LHCN-M2 (cell line): ENCODE data around the gene TEX264. TPM values are rescaled to one million over a fixed set of nuclear protein-coding genes. Genes with fewer than 3 reads are reported as not detected.

Experiments
- DNase-seq: peaks from one replicate; pipeline ENCODE4 v3.0.0-alpha.2; 2012; ENCODE audit warnings: low read depth
- total RNA-seq: library from RNA; depleted of rRNA; stranded (reverse); fragments of >200 nt; gene quantifications from 2 replicates; pipeline ENCODE4 v1.2.3, GENCODE V29; 2014

Gene TEX264
- total RNA-seq, 1 experiment from 2014 or later = 79.6 TPM

DNA sequence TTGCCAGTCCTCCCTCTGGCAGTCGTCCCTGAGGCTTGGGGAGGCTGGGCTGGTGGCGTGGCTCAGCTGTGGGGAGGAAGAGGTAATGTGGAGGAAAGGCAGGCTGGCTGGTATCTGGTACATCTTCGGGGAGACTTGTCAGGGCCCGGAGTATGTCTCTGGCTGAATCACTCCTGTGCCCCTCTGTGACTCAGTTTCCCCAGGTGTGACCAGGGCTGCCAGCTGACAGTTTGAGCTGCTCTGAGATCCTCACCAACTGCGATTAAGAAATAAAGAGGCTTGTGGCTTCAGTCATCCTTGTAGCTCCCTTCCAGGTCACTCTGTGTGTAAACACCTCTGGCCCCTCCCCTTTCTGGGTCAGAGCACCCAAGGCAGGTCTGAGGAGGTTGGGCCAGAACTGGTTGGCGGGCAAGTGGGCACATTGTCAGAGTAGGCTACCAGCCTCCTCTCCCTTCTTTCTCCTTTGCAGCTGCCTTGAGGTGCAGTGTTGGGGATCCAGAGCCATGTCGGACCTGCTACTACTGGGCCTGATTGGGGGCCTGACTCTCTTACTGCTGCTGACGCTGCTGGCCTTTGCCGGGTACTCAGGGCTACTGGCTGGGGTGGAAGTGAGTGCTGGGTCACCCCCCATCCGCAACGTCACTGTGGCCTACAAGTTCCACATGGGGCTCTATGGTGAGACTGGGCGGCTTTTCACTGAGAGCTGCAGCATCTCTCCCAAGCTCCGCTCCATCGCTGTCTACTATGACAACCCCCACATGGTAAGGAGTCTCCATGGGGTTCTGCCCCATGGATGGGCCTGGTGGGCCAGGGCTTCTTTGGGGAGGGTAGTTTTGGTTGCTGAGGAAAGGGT lies 3.0 kb downstream of the TEX264 start:
- no peak for DNase-seq

DNA sequence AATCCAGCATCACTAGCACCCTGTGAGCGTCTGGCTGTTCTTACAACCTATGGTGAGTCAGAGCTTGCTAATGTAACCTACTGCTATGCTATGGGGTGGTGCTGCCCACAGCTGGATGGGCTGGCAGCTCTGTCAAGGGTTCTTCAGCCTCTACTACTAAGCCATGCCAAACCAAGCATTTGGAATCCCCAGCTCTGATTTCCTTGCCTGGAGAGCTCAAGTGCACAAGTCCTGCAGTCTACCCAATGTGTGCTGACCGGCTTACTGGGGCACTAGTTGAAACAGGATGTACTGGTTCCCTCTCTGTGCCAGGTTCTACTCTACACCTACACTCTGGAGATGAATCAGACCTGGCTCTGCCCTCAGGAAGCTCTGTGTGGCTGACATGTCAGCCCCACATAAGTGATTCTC lies 4.2 kb downstream of the TEX264 start:
- peak; percentile 62 for DNase-seq

DNA sequence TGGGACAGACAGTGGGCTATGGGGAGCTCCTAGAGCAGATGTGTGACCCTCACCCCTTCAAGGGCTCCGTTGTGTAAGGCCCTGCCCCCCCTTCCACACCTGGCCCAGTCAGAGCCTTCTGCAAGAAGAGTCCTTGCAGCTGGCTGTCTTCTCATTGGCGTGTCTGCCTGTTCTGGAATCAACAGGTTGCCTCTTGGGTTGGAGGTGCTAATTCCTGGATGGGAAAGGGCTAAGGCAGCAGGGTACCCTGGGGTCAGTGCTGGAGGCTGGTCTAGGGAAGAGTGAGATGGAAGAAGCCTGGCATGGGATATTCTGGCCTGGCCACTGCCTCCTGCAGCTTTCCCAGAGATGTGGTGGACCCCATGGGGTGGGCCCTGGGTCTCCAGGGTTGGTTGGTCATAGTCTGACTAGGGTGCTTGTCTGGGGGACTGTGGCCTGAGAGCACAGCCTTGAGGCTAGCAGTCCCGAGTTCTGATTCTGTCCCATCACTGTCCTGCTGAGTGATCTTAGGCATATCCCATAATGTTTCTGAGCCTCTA lies 5.1 kb downstream of the TEX264 start:
- no peak for DNase-seq

DNA sequence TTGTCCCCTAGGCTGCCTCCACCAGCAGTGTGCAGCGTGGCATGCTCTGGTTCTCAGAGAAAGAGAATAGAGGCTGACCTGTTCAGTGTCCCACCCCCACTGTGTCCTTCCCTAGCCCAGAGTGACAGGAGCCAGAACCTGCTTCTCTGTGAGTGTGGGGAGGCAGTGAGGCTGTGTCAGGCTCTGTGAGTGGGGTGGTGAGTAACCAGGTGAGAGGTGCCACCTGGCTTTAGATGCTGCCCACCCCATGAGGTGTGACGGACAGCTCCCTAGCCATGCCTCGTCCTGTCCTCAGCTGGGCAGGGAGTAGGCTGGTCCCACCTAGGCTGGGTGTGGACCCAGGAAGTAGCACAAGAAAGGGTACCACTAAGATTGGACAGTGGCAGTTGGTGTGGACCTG lies 6.3 kb downstream of the TEX264 start:
- no peak for DNase-seq

DNA sequence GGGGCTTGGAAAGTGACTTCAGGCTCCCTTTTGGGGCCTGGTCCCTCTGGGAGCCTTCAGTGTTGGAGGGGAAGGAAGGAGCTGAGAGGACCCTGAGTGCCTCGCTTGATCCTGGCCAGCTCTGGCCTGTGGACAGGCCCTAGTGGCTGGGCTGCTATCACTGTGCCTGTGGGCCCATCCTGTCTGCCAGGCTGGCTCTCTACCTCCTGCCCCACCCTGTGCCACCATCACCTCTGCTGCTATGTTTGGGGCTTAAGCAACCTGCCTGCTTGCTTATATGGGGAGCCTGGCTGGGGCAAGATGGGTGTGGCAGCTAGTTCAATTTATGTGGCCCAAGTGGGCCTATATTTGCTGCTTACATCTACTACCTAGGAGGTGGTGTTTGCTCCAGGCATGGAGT lies 7.1 kb downstream of the TEX264 start:
- no peak for DNase-seq

DNA sequence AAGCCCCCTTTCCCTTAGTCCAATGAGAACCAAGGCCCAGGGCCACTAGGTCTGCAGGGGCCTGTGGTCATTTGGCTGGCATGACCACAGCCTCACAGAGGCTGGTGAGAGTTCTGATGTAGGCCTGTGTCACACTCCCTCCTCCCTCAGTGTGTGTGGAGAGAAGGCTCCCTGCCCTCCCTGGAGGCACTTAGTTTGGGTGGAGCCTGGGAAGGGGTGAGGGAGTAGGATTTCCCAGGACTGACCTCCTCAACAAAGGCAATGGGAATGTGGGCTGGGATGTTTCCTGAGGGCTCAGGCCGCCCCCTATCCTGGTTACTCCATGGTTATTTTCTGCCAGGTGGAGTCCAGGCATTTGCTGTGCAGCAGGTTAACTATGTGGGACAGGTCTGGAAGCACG lies 7.6 kb downstream of the TEX264 start:
- DNase-seq = no peak

DNA sequence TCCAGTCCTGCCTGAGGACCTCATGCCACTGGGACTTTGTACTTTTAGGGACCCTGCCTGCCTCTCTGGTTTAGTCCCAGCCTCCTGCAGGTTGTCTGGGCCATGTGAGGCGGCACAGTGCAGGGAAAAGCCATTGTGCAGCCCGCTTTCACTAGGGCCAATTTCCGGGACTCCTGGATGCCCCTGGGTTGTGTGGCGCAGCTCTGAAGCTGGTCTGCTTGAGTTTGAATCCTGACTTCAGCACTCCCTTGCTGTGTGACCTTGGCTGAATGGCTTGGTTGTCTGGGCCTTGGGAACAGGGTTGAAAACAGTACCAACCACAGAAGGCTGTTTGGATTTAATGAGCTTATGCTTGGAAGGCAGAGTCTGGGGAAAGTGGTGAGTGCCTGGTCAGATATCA lies 8.3 kb downstream of the TEX264 start:
- no peak for DNase-seq

DNA sequence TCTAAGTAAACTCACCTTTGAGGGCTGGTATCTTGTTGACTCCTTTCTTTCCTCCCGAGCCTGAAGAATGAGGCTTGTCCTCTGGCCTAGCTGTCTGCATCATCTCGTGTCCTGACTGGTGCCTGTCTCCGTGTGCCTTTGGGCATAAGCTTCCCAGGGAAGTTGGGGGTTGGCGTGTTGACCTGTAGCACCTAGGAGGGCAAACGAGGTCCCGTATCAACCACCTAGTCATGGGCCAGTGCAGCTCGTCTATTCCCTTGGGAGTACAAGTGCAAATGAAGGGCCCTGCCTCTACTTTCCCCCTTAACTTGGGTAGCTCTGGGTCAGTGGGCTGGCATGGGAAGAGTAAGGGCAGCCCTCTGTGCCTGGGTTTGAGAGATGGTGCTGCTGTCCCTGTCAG lies 8.7 kb downstream of the TEX264 start:
- no peak for DNase-seq

DNA sequence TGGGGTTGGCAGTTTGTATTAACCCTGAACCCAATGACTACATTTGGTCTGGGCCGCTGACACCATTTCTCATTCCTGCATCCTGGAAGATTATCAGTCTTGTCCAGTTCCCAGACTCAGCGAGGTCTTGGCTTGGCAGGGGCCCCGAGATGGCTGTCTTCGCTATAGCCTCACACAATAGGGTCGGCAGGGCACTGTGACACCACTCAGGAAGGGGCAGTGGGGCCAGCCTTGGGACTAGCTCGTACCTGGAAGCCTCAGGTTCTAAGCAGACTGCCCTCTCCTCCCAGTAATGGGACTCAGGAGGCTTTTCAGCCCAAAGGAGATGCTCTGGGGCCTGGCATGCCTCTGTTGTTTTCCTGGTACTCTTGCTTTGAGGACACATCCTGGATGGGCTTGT lies 9.1 kb downstream of the TEX264 start:
- no peak for DNase-seq

DNA sequence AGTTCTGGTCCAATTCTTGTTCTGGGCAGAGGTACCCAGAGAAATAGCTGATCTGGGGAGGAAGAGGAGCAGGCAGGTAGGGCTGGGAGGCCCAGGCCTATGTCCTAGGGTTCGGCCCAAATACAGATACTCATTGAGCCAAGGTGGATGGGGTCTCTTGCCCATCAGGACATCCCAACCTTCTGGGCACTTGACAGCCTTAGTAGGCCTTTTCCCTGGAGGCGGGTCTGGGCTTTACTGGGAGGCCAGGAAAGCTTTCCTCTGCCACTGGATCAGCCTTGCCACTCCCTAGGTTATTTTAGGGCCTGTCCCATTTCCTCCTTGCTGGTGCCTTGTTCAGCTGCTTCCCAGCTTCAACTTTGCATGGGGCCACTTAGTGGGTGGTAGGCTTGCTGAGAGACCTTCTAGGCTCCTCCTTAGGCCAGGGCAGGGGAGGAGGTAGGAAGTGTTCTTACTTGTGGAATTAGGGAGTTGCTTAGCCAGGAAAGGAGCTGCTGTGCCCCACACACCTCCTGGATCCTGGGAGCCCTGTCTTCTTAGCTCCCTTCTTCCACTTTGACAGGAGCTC lies 9.7 kb downstream of the TEX264 start:
- DNase-seq = no peak

DNA sequence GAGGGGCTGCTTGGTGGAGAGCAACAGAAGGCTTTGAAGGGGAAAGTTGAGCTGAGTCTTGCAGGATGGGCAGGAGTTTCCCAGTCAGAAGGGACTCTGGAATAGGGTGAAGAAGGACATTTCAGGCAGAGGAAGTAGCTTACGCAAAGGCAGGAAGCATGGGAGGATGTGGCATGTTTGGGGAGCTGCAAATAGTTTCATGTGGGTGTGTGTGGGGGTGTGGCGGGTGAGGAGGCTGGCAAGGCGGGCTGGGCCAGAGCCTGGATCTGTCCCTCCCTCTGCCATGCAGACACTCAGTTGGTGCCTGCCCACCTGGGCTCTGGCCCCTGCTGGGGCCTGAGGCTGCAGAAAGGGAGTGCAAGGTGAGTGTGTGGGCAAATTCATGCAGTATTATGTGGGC lies 10.4 kb downstream of the TEX264 start:
- DNase-seq = peak; percentile 15

DNA sequence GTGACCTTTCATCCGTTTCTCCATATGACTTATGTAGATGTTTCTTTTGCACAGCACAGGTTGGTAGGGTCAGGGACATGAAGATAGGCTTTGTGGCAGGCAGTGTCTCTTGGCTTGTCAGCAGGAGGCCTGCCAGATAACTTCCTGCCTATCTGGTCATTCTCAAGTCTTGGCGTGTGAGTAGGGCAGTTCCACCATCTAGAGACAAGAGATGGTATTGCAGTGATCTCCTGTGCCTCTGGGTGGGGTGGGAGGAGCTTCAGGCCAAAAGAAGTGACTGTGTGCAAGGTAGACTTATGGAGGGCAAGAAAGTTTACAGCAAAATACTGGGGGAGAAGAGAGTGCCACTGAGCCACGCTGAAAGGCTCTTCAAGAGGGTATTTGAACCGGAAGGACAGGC lies 11.0 kb downstream of the TEX264 start:
- peak; percentile 81 for DNase-seq

DNA sequence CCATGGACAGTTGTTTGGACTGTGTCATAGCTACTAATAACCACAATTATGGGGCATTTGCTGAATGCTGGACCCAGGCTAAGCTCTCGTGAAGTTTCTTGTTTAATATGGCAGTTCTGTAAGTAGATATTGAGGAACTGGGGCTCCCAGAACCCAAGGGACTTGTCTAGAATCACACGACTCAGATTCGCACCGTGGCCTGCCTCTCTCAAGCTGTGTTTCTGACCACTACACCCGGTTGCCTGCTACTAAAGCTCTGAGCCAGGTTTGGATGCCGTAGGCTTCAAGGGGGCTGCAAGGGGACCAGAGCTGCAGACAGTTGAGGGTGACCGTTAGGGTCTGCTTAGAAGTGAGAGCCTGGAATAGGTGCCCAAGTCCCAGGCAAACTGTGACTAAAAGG lies 11.5 kb downstream of the TEX264 start:
- DNase-seq = no peak

DNA sequence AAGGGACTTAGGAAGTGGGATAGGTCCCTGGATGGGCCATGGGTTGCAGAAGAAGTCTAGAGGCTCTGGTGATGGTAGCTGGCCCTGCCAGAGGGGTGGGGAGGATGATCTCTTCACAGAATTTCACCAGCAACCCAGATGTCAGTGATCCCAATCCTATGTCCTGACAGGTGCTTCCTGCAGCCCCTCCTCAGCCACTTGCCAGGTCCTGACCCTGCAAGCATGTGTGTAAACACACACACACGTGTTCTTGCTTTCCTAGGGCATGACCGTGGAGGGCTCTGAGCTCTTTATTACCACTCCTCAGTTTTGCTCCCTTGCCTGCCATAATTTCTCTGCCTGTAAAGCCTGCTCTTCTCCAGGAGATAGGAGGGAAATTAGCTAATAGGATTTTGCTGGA lies 12.5 kb downstream of the TEX264 start:
- DNase-seq = no peak

DNA sequence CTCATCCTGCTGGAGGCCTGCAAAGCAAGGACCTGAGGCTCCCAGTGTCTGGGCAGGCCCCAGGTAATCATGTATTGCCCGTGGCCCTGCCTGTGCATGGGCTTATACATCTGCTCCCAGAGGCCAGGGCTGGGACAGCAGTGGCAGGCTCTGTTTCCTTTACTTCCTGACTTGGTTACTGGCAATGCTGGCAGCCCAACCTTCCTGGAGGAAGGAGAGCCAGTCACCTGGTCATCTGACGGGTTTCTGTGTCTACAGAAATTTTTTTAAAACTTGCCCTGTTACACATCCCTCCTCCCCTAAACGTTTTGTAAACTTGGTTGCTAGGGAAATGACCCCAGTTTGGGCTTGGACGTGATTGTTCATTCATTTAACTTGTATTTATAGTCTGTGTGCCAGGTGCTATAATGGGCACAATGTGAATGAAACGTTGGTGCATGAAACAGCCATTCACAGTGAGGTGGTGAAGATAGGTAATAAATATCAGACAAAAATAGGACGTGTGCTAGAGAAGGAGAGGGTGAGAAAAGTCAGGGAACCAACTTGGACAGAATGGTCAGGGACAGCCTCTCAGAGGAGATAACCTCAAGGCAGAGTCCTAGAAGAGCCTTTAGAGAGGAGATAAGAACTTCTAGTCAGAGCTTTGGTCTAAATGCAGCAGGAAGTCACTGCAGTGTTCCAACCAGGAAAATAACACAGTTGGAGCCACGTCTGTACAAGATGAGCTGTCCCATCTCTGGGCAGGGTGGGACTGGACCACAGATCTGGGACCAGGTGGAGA lies 14.1 kb downstream of the TEX264 start:
- no peak for DNase-seq

DNA sequence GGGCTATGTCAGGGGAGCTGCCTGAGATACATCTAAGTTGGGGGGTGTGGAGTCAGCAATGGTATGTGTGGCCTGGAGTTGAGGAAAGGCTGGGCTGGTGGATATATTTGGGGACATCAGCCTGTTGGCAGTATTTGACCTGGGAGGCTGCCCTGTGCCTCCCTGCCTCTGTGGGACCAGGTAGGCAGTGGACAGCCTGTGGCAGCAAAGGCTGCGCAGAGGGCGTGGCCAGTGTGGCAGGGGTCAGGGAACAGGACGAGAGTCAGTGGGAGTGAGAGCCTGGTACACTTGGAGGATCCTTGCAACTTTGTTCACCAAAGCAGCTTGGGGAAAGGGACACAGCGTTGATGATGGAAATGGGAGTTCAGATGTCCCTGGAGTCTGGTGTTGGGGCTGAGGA lies 15.0 kb downstream of the TEX264 start:
- no peak for DNase-seq

DNA sequence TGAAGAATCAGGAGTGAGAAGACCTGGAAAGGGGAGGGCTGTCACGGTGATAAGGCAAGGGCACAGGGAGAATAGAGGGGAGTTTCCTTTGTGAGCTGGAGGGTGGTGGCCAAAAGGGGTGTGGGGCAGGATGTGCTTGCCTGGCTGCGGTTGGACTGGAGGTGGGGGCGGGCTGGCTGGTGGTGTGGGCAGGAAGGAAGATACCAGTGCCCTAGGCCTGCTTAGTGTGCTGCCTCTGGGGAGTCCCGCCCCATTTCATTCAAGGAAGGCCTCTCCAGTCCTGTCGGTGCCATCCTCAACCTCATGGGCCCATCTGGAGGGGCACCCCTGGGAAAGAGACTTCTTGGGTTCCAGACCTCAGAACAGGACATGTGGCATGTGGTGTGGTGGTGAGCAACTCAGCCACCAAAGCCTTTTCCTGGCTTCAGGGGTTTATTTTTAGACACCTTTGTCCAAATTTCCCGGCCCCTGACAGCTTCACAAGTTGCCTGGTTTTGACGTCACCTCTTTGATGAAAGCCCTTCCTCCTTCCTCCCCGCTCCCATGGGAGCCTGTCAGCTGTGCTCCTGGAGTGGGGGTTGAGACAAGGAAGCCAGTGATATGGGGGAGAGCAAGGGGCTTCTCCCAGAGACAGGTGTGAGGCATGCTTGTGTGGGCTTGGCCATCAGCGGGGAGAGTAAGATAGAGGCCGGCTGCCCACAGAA lies 15.6 kb downstream of the TEX264 start:
- DNase-seq = peak; percentile 37

DNA sequence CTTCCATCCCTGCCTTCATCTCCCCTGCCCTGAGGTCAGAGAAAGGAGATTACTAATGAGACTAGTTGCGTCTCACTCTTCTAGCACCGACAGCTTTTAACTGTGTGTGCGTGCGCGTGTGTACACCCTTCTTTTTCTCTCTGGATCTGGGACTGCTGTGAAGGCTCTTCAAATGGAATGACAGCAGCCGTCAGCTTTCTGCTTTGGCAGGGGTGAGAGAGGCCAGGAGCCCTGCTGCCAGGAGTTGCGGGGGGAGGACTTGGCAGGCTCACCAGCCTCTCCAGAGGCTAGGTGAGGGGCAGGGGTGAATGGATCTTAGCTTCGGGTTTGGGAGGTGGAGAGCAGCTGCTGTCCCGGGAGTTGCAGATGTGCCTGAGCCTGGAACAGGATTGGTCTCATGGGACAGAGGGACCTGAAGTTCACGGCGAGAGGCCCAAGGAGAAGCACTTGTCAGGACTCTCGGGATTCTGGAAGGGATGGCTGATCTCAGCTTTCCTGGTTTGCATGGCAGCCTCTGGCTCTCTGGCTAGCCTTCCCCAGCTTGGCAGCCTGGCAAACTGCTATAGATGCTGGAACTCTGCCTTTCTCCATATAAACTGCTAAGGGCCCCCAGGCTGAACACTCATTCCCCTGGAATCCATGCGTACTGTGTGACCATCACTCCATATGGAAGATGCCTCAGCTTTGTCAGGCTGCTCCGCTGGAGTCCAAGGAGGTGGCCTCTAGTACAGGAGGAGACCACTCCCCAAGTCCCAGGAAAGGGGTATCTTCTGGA lies 16.6 kb downstream of the TEX264 start:
- DNase-seq = no peak

DNA sequence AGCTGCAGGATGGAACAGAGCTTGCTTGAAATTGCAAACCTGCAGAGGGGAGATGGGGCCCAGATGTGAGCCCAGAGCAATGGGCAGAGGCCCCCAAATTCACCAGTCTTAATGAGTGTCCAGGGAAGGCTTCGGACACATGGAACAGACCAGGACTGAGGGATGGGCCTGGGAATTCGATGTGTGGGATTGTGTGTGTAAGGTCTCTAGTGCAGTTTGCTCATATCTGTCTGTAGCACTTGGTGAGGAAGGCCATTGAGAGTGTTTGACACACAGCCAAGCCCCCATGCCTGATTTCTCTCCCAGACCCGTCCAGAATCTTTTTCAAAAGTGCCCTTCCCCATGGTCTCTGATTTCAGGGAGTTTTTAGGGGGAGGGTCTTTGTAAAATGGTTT lies 17.2 kb downstream of the TEX264 start:
- no peak for DNase-seq

DNA sequence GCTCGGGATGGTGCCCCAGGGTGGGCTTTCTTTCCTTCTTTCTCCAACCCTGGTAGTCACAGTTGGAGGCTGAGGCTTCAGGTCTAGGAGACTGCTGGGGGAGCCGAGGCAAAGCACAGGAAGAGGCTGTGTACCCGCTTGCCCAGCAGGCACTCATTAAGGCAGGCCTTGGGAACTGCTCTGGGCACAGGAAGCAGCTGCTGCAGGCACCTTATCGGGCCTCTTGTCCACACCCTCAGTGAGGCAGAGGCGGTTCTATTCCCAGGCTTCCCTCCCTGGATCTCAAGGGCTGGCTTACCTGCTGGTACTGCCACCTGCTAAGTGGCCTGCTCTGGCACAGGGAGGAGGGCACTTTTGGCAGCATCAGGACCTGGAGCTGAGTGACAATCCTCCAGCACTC lies 20.0 kb downstream of the TEX264 start:
- no peak for DNase-seq

DNA sequence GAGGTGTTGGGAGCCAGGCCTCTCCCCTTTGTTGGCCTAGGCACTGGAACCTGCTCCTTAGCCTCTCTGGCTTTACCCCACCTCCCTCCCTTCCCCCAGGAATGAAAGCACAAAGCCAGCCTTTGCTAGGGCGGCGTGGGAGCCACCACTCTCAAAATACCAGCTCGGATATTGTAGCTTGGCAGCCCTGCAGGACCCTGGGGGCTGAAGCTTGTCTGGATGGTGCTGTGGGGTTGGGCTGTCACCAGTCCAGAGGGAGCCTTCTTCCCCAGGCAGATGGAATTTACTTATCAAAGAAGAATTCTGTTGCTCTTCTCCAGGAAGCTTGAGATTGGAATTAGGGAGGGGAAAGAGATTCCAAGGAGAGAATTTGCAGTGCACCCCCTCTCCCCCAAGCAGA lies 20.9 kb downstream of the TEX264 start:
- no peak for DNase-seq
